ENCODE measurements around the gene NPAS2.

Gene NPAS2

GRCh38 chr2:100820523-100821254, 750 bp downstream of the NPAS2 start:
- DNase-seq: peak in 1 of 58 donors; percentile 7

GRCh38 chr2:100821255-100821910, 1.4 kb downstream of the NPAS2 start:
- DNase-seq: peak in 1 of 58 donors; percentile 9

- no peak for DNase-seq
Measured at GRCh38 chr2:100821911-100822265, 1.9 kb downstream of the NPAS2 start.

GRCh38 chr2:100822587-100823248, 2.8 kb downstream of the NPAS2 start:
- peak in 5 of 58 donors; percentile 27 to 32 (median 32) for DNase-seq

GRCh38 chr2:100823665-100824438, 3.9 kb downstream of the NPAS2 start:
- no peak for DNase-seq

- no peak for DNase-seq
Measured at GRCh38 chr2:100824842-100825241, 4.9 kb downstream of the NPAS2 start.

GRCh38 chr2:100826494-100826893, 6.6 kb downstream of the NPAS2 start:
- DNase-seq: no peak

- DNase-seq: no peak
Measured at GRCh38 chr2:100831158-100831750, 11.3 kb downstream of the NPAS2 start.

- peak in 1 of 58 donors; percentile 18 for DNase-seq
Measured at GRCh38 chr2:100831831-100832230, 11.9 kb downstream of the NPAS2 start.

- no peak for DNase-seq
Measured at GRCh38 chr2:100832885-100833284, 12.9 kb downstream of the NPAS2 start.

- no peak for DNase-seq
Measured at GRCh38 chr2:100833331-100833730, 13.4 kb downstream of the NPAS2 start.

GRCh38 chr2:100834221-100834620, 14.3 kb downstream of the NPAS2 start:
- no peak for DNase-seq

- peak in 1 of 58 donors; percentile 24 for DNase-seq
Measured at GRCh38 chr2:100835006-100835659, 15.2 kb downstream of the NPAS2 start.

GRCh38 chr2:100840519-100840918, 20.6 kb downstream of the NPAS2 start:
- no peak for DNase-seq

GRCh38 chr2:100842241-100842922, 22.4 kb downstream of the NPAS2 start:
- DNase-seq: no peak

GRCh38 chr2:100844514-100844913, 24.6 kb downstream of the NPAS2 start:
- DNase-seq: no peak

- DNase-seq: peak in 2 of 58 donors; percentile 20 to 25
Measured at GRCh38 chr2:100845141-100845991, 25.4 kb downstream of the NPAS2 start.

- DNase-seq: no peak
Measured at GRCh38 chr2:100846716-100847115, 26.8 kb downstream of the NPAS2 start.

- DNase-seq: no peak
Measured at GRCh38 chr2:100852447-100852846, 32.5 kb downstream of the NPAS2 start.

All from anterior cingulate cortex (tissue), 58 donors.